HCT116 (cell line): ENCODE results near the gene UBTD2.

Source experiments
- CTCF ChIP-seq, 3 experiments: fragments of 200-600 bp in 1 of 3; sonication (generic) in 1 of 3; IDR thresholded peaks in 2 of 3; conservative IDR thresholded peaks in 1 of 3; 2 replicates each; pipeline ENCODE4 v1.5.1; 2012 to 2017; ENCODE audit warnings: low read depth in 2 of 3, low read length in 2 of 3, antibody characterized with exemption in 1 of 3, borderline replicate concordance in 1 of 3, control low read depth in 1 of 3, mild to moderate bottlenecking in 1 of 3, mixed read lengths in 1 of 3, mixed run types in 1 of 3, moderate library complexity in 1 of 3; ENCODE audit not compliant: insufficient read depth in 1 of 3
- ELF1 ChIP-seq: IDR thresholded peaks from 2 replicates; pipeline ENCODE4 v1.6.1; 2012; ENCODE audit warnings: low read depth, borderline replicate concordance
- POLR2A ChIP-seq: IDR thresholded peaks from 2 replicates; pipeline ENCODE4 v1.7.0; 2011; ENCODE audit warnings: borderline replicate concordance; ENCODE audit not compliant: insufficient read depth, insufficient read length; ENCODE audit errors: extremely low read depth
- SRF ChIP-seq: IDR thresholded peaks from 2 replicates; pipeline ENCODE4 v1.6.1; 2012; ENCODE audit warnings: low read depth

- TF ChIP-seq CTCF (IDR thresholded peaks at IDR 0.05 in 2 of 3, conservative IDR thresholded peaks at IDR 0.05 in 1 of 3; ENCODE audit: borderline replicate concordance in 1 of 3, insufficient read depth in 1 of 3, low read depth in 2 of 3, low read length in 2 of 3): no peak
- no peak for TF ChIP-seq SRF
- TF ChIP-seq ELF1: no peak
- TF ChIP-seq POLR2A: no peak
Observed at GRCh38 chr5:172183881-172184280, 99.7 kb downstream of the UBTD2 start.
